Measurements from ENCODE around the gene ANKS1B.

Gene ANKS1B

GRCh38 chr12:99611599-99611998, 373.1 kb downstream of the ANKS1B start:
- Histone ChIP-seq H4K20me1 (ENCODE audit: insufficient read depth) (no peaks in the 10 kb centered on the region), H3K27me3 (ENCODE audit: insufficient read depth, low read depth) (no peaks in the 10 kb centered on the region), H3K79me2 (ENCODE audit: insufficient read depth, low read depth) (no peaks in the 10 kb centered on the region), H3K36me3 (ENCODE audit: insufficient read depth) (no peaks in the 10 kb centered on the region), H3K27ac (no peak overlapping the region), H3K9ac (no peak overlapping the region), H3K4me3 (IDR thresholded peaks at IDR 0.05; ENCODE audit: insufficient read depth, low read depth, low read length) (no peak overlapping the region), H3K4me1 (ENCODE audit: low read depth, poor library complexity, severe bottlenecking) (no peaks in the 10 kb centered on the region), H2AFZ (ENCODE audit: low read depth) (no peak overlapping the region), H3K4me2 (no peak overlapping the region)
- TF ChIP-seq CTCF (conservative IDR thresholded peaks at IDR 0.05; ENCODE audit: low read depth, low read length) = no peak

- H4K20me1 ChIP-seq (ENCODE audit: insufficient read depth) = no peaks in the 10 kb centered on the region
- H3K9ac ChIP-seq = no peak overlapping the region
- TF ChIP-seq CTCF (conservative IDR thresholded peaks at IDR 0.05; ENCODE audit: low read depth, low read length) = no peak
- H3K4me1 ChIP-seq (ENCODE audit: low read depth, poor library complexity, severe bottlenecking) = no peaks in the 10 kb centered on the region
- no peaks in the 10 kb centered on the region for H3K27me3 ChIP-seq (ENCODE audit: insufficient read depth, low read depth)
- H3K79me2 ChIP-seq (ENCODE audit: insufficient read depth, low read depth) = no peaks in the 10 kb centered on the region
- no peak overlapping the region for H2AFZ ChIP-seq (ENCODE audit: low read depth)
- H3K27ac ChIP-seq = no peak overlapping the region
- H3K4me2 ChIP-seq = no peak overlapping the region
- no peak overlapping the region for H3K4me3 ChIP-seq (IDR thresholded peaks at IDR 0.05; ENCODE audit: insufficient read depth, low read depth, low read length)
- no peaks in the 10 kb centered on the region for H3K36me3 ChIP-seq (ENCODE audit: insufficient read depth)
Measured at GRCh38 chr12:99611117-99611516, 373.6 kb downstream of the ANKS1B start.

GRCh38 chr12:99609455-99610181, 375.1 kb downstream of the ANKS1B start:
- no peak overlapping the region for H2AFZ ChIP-seq (ENCODE audit: low read depth)
- H3K79me2 ChIP-seq (ENCODE audit: insufficient read depth, low read depth) = no peaks in the 10 kb centered on the region
- H3K9ac ChIP-seq = no peak overlapping the region
- no peak overlapping the region for H3K27ac ChIP-seq
- TF ChIP-seq CTCF (conservative IDR thresholded peaks at IDR 0.05; ENCODE audit: low read depth, low read length) = no peak
- no peaks in the 10 kb centered on the region for H3K36me3 ChIP-seq (ENCODE audit: insufficient read depth)
- H4K20me1 ChIP-seq (ENCODE audit: insufficient read depth) = no peaks in the 10 kb centered on the region
- H3K4me3 ChIP-seq (IDR thresholded peaks at IDR 0.05; ENCODE audit: insufficient read depth, low read depth, low read length) = no peak overlapping the region
- H3K27me3 ChIP-seq (ENCODE audit: insufficient read depth, low read depth) = no peaks in the 10 kb centered on the region
- no peaks in the 10 kb centered on the region for H3K4me1 ChIP-seq (ENCODE audit: low read depth, poor library complexity, severe bottlenecking)
- H3K4me2 ChIP-seq = no peak overlapping the region

- Histone ChIP-seq H3K4me2 (no peak overlapping the region), H3K4me1 (ENCODE audit: low read depth, poor library complexity, severe bottlenecking) (no peaks in the 10 kb centered on the region), H2AFZ (ENCODE audit: low read depth) (no peak overlapping the region), H3K36me3 (ENCODE audit: insufficient read depth) (no peaks in the 10 kb centered on the region), H3K79me2 (ENCODE audit: insufficient read depth, low read depth) (no peaks in the 10 kb centered on the region), H3K4me3 (IDR thresholded peaks at IDR 0.05; ENCODE audit: insufficient read depth, low read depth, low read length) (no peak overlapping the region), H4K20me1 (ENCODE audit: insufficient read depth) (no peaks in the 10 kb centered on the region), H3K27me3 (ENCODE audit: insufficient read depth, low read depth) (no peaks in the 10 kb centered on the region), H3K9ac (no peak overlapping the region), H3K27ac (no peak overlapping the region)
- TF ChIP-seq CTCF (conservative IDR thresholded peaks at IDR 0.05; ENCODE audit: low read depth, low read length) = no peak
Measured at GRCh38 chr12:99600388-99600787, 384.3 kb downstream of the ANKS1B start.
